GM12801 (cell line): ENCODE measurements around the gene BMP2.

Experiments
- TF ChIP-seq, protein P1 (sequence below): IDR thresholded peaks from one replicate; pipeline ENCODE4 v1.5.1; 2011; ENCODE audit warnings: control low read depth; ENCODE audit not compliant: insufficient read length; ENCODE audit errors: extremely low read depth

BMP2 gene

DNA sequence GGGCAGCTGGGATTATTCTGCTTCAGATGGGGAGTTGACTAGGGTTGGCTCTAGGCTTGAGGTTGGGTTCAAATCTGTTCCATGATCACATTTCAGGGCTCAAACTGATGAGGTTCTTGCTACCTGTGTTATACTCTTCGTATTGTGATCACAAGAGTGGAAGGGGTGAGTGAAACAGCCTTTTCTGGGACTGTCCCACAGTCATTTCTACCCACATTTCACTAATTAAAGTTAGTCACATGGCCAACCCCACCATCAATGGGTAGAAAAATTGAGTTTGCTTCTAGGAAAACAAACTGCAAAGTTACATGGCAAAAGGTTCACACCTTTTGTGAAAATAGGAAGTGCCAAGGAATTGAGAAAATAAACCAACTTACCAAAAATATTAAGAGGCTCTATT, 33.5 kb upstream of the BMP2 start:
- TF ChIP-seq, protein P1, sequence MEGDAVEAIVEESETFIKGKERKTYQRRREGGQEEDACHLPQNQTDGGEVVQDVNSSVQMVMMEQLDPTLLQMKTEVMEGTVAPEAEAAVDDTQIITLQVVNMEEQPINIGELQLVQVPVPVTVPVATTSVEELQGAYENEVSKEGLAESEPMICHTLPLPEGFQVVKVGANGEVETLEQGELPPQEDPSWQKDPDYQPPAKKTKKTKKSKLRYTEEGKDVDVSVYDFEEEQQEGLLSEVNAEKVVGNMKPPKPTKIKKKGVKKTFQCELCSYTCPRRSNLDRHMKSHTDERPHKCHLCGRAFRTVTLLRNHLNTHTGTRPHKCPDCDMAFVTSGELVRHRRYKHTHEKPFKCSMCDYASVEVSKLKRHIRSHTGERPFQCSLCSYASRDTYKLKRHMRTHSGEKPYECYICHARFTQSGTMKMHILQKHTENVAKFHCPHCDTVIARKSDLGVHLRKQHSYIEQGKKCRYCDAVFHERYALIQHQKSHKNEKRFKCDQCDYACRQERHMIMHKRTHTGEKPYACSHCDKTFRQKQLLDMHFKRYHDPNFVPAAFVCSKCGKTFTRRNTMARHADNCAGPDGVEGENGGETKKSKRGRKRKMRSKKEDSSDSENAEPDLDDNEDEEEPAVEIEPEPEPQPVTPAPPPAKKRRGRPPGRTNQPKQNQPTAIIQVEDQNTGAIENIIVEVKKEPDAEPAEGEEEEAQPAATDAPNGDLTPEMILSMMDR = no peak

DNA sequence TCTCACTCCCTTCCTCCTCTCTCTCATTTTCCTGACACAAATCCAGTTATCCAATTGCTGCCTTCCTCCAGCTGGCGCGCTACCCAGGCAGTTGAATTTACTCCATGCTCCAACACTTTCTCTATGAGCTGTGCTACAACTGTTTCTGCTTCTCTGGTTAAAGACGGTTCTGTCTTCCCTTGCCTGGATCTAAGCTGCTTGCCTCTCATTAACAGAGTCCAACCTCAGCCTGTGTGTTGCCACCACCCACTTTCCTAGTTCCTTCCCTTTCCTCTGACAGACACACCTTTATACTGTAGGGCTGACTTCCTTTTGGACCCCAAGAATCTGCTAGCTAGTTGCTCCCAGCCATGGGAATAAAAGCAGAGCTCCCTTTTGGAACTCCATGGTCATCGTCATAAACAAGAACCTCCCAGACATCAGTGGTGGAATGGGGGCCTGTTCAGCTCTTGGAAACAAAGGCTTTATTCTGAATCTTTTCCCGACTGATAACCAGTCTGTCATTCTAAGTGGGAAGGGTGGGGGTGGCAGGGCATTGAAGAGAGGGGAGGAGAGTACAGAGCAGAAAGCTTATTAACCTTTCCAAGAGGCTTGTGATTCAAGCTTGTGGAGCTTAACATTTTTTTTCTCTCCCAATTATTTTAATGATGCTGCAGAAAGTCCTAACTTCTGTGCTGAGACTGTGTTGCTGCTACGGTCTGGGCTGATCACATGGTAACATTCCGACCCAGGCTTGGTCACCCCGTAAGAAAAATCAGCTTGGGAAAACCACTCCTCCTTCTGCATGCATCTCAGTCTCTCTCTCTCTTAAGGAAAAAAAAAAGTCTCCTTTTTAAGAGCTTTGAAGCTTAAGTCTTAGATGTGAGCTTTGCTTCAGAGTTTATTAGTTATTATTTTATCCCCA, 31.3 kb upstream of the BMP2 start:
- TF ChIP-seq, protein P1 = no peak

DNA sequence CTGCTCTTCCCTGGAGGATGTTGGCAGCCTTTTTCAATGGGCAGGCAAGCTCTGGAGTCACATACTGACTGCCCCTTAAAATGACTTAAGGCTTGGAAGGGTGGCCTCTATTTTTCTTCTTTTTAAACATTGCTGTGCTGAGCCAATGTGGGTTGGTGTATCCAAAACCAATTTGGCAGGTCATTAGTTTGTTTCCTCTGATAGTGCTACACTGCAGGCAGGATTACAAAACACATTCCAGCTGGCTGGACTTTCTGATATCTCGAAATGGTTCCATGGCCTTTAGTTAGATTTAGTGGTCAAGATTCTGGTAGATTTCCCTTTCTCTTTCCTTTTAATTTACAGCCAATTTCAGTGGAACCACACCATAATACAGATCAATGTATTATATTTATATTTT, 28.1 kb upstream of the BMP2 start:
- TF ChIP-seq, protein P1 = no peak

DNA sequence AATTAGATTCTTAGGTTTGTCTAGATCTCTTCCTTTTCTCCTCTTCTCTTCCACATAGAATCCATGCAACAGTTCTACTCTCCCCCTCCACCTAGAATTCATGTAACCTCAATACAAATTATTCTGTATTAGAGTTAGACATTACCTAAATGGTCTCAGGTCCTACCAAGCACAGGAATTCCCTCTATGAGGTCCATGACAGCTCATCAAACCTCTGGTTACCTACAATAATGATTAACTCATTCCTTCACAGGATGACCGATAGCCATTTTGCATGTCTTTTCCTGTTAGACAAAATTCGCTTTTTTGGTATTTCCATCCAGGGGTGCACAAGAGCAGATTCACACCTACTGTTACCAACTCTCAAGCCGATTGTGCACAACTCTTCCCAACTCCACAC, 27.4 kb upstream of the BMP2 start:
- TF ChIP-seq, protein P1 = no peak

DNA sequence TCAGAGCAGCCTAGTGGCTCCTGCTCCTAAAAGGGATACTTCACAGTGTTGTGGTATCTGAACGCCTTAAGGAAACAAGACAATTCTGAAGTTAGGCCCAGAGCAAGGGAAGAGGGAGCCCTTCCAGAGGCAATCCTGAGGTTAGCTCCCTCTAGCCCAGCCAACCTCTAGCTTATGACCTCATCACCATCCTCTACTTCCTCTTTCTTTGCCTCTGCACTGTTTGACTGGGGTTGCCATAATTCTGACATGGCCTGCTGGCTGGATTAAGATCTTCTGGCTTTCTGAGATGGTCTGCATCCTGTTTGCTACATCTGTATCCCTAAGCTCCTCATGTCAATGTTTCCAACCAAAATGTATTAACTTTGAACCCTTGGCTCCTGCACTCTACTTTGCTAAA, 23.3 kb upstream of the BMP2 start:
- TF ChIP-seq, protein P1 = no peak

DNA sequence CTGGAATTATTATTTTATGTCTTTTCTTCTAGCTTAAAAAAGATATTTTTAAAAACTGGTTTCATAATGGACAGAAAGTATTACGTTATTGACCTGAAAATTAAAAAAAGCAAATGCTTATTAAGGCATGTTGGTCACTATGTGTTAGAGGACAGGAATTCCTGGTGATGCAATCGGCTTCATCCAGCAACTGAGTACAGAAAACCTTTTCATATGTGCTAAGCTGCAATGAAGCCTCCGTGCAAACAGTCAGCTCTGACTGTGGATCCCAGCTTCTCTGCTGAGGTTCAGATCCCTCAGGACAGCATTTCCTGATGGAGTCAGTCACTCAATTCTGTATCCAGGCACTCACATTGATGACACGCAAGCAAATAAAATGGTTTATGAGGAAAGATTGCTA, 22.7 kb upstream of the BMP2 start:
- TF ChIP-seq, protein P1 = no peak

DNA sequence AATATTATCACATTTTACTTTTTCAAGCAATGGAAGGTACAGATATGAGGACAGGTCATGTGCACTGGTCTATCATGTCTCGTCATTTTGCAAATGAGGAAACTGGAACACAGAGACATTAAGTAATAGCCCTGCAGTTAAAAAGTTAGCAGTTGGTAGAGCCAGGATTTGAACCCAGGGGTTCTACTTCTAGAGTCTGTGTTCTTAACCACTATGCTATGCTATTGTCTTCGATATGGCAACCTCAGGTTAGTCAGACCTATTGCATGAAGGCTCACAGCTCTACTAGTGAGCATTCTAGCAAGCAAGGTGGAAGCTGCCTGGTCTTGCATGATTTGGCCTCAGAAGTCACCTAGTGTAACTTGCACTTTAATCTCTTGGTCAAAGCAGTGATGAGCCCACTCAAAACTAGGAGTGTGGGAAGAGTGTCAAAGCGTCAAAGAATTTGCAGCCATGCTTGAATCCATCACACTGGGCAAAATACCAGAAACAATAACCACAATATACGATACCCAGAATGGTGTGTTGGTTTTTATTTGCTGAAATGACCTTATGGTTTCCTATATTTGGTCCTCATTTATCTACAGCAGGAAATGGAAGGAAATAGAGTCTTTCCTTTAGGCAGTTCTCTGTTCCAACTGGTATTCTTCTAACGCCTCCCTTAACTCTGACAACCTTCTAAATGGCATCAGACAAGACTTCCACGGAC, 20.4 kb upstream of the BMP2 start:
- TF ChIP-seq, protein P1 = no peak
